ENCODE results near the gene PPP2R1B. TPM values are rescaled to one million over a fixed set of nuclear protein-coding genes. Genes with fewer than 3 reads are reported as not detected.
A peak's percentile ranks its signal among the peaks of the same experiment; 100 is the strongest.

Gene PPP2R1B
- total and polyA plus RNA-seq, 2 experiments from 2014 or later: 13.2 to 14.4 TPM

- H3K36me3 ChIP-seq: peaks cover 42% of the 10 kb centered on the region
- DNase-seq (ENCODE audit: low read depth in 1 of 2, low spot score in 1 of 2): no peak
- no peaks in the 10 kb centered on the region for H3K9me3 ChIP-seq (ENCODE audit: low read depth)
- H3K27ac ChIP-seq: no peak overlapping the region
- H3K4me3 ChIP-seq: no peak overlapping the region
- no peaks in the 10 kb centered on the region for H3K4me1 ChIP-seq (ENCODE audit: low read depth)
- no peaks in the 10 kb centered on the region for H3K27me3 ChIP-seq
- no peak for TF ChIP-seq CTCF (IDR thresholded peaks at IDR 0.05; ENCODE audit: low read depth, low read length)
Measured at GRCh38 chr11:111749646-111750045, 16.5 kb downstream of the PPP2R1B start.

- no peak for TF ChIP-seq CTCF (IDR thresholded peaks at IDR 0.05; ENCODE audit: low read depth, low read length)
- no peak for DNase-seq (ENCODE audit: low read depth in 1 of 2, low spot score in 1 of 2)
- H3K27me3 ChIP-seq: no peaks in the 10 kb centered on the region
- no peak overlapping the region for H3K27ac ChIP-seq
- no peaks in the 10 kb centered on the region for H3K4me1 ChIP-seq (ENCODE audit: low read depth)
- H3K9me3 ChIP-seq (ENCODE audit: low read depth): no peaks in the 10 kb centered on the region
- H3K36me3 ChIP-seq: peaks cover 28% of the 10 kb centered on the region
- H3K4me3 ChIP-seq: no peak overlapping the region
Measured at GRCh38 chr11:111748035-111748804, 18.0 kb downstream of the PPP2R1B start.

GRCh38 chr11:111745719-111746504 is 20.3 kb downstream of the PPP2R1B start:
- peak in 1 of 2 donors; percentile 70 for DNase-seq (ENCODE audit: low read depth in 1 of 2, low spot score in 1 of 2)
- Histone ChIP-seq H3K36me3 (peaks cover 13% of the 10 kb centered on the region), H3K27ac (no peak overlapping the region), H3K27me3 (no peaks in the 10 kb centered on the region), H3K4me1 (ENCODE audit: low read depth) (peaks cover 13% of the 10 kb centered on the region), H3K9me3 (ENCODE audit: low read depth) (no peaks in the 10 kb centered on the region), H3K4me3 (no peak overlapping the region)
- no peak for TF ChIP-seq CTCF (IDR thresholded peaks at IDR 0.05; ENCODE audit: low read depth, low read length)

- H3K4me1 ChIP-seq (ENCODE audit: low read depth): peaks cover 13% of the 10 kb centered on the region
- no peak overlapping the region for H3K27ac ChIP-seq
- no peak for DNase-seq (ENCODE audit: low read depth in 1 of 2, low spot score in 1 of 2)
- H3K4me3 ChIP-seq: no peak overlapping the region
- no peaks in the 10 kb centered on the region for H3K27me3 ChIP-seq
- TF ChIP-seq CTCF (IDR thresholded peaks at IDR 0.05; ENCODE audit: low read depth, low read length): no peak
- H3K9me3 ChIP-seq (ENCODE audit: low read depth): no peaks in the 10 kb centered on the region
- peaks cover 3% of the 10 kb centered on the region for H3K36me3 ChIP-seq
Measured at GRCh38 chr11:111743700-111744099, 22.5 kb downstream of the PPP2R1B start.

GRCh38 chr11:111741751-111742150 is 24.4 kb downstream of the PPP2R1B start:
- DNase-seq (ENCODE audit: low read depth in 1 of 2, low spot score in 1 of 2): peak in 1 of 2 donors; percentile 50
- Histone ChIP-seq H3K4me1 (ENCODE audit: low read depth) (peaks cover 19% of the 10 kb centered on the region), H3K27ac (peak overlapping the region; percentile 32), H3K9me3 (ENCODE audit: low read depth) (no peaks in the 10 kb centered on the region), H3K36me3 (no peaks in the 10 kb centered on the region), H3K4me3 (no peak overlapping the region), H3K27me3 (no peaks in the 10 kb centered on the region)
- no peak for TF ChIP-seq CTCF (IDR thresholded peaks at IDR 0.05; ENCODE audit: low read depth, low read length)
